ENCODE data around the gene TMEM165. TPM values are rescaled to one million over a fixed set of nuclear protein-coding genes. Genes with fewer than 3 reads are reported as not detected.

The TMEM165 gene
- total and polyA plus RNA-seq, 9 of the 15 experiments (the other 6 are each of a cell fraction or from before 2014, with no cell fraction given), result 21.3 to 145 (median 96.8) TPM

DNA sequence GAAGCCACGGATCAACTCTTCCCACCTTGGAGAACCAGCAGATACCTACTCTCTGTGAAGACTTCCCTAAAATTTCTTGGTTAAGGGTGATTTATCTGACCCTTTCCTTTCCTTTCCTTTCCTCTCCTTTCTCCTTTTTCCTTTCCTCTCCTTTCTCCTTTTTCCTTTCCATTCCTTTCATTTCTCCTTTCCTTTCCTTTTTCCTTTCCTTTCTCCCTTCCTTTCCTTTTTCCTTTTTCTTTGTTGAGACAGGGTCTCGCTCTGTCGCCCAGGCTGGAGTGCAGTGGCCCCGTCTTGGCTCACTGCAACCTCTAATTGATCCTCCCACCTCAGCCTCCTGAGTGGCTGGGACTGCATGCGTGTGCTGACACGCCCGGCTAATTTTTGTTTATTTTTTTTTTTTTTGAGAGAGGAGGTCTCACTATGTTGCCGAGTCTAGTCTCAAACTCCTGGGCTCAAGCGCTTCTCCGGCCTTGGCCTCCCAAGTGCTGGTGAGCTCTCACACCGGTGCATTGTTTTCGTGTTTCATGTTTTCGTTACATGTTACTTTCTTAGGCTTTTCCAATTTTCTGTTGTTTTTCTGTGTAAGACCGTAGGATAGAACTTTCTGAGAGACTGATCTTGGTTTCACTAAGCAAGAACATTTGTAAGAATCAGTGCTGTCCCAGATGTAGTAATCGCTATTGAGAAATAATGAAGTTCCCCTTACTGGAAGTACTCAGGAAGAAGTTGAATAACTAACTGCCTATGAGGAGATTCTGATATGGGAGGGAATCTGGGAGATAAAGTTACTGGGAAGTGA lies 2.0 kb downstream of the TMEM165 start (continued):
- TF ChIP-seq CSDE1 (IDR thresholded peaks at IDR 0.05), result 0 out of 4 replicates have a peak, but pooled peaks of 1 of the 2 experiments have one; percentile 63
- TF ChIP-seq HEY1 (CRISPR knock-in tag; IDR thresholded peaks at IDR 0.05; ENCODE audit: borderline replicate concordance), result no peak
- TF ChIP-seq ETV5 (CRISPR knock-in tag; IDR thresholded peaks at IDR 0.05; ENCODE audit: low read depth), result no peak
- TF ChIP-seq U2AF1 (optimal IDR thresholded peaks at IDR 0.05; ENCODE audit: low read depth, low read length), result no peak
- TF ChIP-seq, protein P1, sequence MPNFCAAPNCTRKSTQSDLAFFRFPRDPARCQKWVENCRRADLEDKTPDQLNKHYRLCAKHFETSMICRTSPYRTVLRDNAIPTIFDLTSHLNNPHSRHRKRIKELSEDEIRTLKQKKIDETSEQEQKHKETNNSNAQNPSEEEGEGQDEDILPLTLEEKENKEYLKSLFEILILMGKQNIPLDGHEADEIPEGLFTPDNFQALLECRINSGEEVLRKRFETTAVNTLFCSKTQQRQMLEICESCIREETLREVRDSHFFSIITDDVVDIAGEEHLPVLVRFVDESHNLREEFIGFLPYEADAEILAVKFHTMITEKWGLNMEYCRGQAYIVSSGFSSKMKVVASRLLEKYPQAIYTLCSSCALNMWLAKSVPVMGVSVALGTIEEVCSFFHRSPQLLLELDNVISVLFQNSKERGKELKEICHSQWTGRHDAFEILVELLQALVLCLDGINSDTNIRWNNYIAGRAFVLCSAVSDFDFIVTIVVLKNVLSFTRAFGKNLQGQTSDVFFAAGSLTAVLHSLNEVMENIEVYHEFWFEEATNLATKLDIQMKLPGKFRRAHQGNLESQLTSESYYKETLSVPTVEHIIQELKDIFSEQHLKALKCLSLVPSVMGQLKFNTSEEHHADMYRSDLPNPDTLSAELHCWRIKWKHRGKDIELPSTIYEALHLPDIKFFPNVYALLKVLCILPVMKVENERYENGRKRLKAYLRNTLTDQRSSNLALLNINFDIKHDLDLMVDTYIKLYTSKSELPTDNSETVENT (CRISPR knock-in tag; IDR thresholded peaks at IDR 0.05), result no peak
- TF ChIP-seq BMI1 (IDR thresholded peaks at IDR 0.05; ENCODE audit: low read length), result no peak
- TF ChIP-seq SRSF7 (optimal IDR thresholded peaks at IDR 0.05; ENCODE audit: low read depth, low read length), result no peak
- TF ChIP-seq XRCC4 (IDR thresholded peaks at IDR 0.05; ENCODE audit: extremely low read depth, insufficient read depth, insufficient read length), result no peak
- TF ChIP-seq ZBTB26 (CRISPR knock-in tag; IDR thresholded peaks at IDR 0.05), result peak; percentile 61; the same call in 1 of the 2 replicates
- no peak for TF ChIP-seq BHLHE40 (IDR thresholded peaks at IDR 0.05; ENCODE audit: low read length)
- no peak for TF ChIP-seq CAMTA2 (CRISPR knock-in tag; conservative IDR thresholded peaks at IDR 0.05)
- no peak for TF ChIP-seq MCM5 (IDR thresholded peaks at IDR 0.05; ENCODE audit: low read depth)
- no peak for TF ChIP-seq POLR2G (IDR thresholded peaks at IDR 0.05; ENCODE audit: low read depth, low read length)
- no peak for TF ChIP-seq MBD2 (IDR thresholded peaks at IDR 0.05; ENCODE audit: borderline replicate concordance, low read depth)
- no peak for TF ChIP-seq NELFE (IDR thresholded peaks at IDR 0.05; ENCODE audit: insufficient read depth, insufficient read length)
- no peak for TF ChIP-seq KLF1 (tag; IDR thresholded peaks at IDR 0.05)
- TF ChIP-seq DNMT1 (IDR thresholded peaks at IDR 0.05), result no peak
- TF ChIP-seq ZFP1 (CRISPR knock-in tag; IDR thresholded peaks at IDR 0.05), result no peak
- no peak for TF ChIP-seq ZNF778 (CRISPR knock-in tag; IDR thresholded peaks at IDR 0.05)
- TF ChIP-seq ILK (tag; IDR thresholded peaks at IDR 0.05; ENCODE audit: borderline replicate concordance, low read depth), result no peak
- TF ChIP-seq HES1 (IDR thresholded peaks at IDR 0.05; ENCODE audit: low read depth), result no peak
- peak; percentile 41; the same call in 1 of the 2 replicates for TF ChIP-seq NCOA1 (IDR thresholded peaks at IDR 0.05; ENCODE audit: low read depth)
- TF ChIP-seq HDAC1 (IDR thresholded peaks at IDR 0.05), result peak in 1 of 2 experiments; percentile 85; a peak in 2 of 4 replicates
- no peak for TF ChIP-seq ZNF696 (CRISPR knock-in tag; conservative IDR thresholded peaks at IDR 0.05)
- TF ChIP-seq MYBL2 (IDR thresholded peaks at IDR 0.05; ENCODE audit: low read depth), result no peak
- TF ChIP-seq MYBL2 (CRISPR knock-in tag; IDR thresholded peaks at IDR 0.05; ENCODE audit: borderline replicate concordance), result no peak
